A549 (cell line): ENCODE results near the gene ZNF394. TPM values are rescaled to one million over a fixed set of nuclear protein-coding genes. Genes with fewer than 3 reads are reported as not detected.

ENCODE experiments used
- ATAC-seq, 2 experiments: fragments of 200-7000 bp in 1 of 2; fragments of >200 bp in 1 of 2; cut with Nextera tagmentation in 1 of 2; cut with Tn5 transposase in 1 of 2; 3 replicates each; pipeline versions ENCODE4 v1.8.0 to v1.9.1; 2018 to 2020; ENCODE audit warnings: mild to moderate bottlenecking in 1 of 2, moderate library complexity in 1 of 2
- CTCF ChIA-PET: fragments of 300-600 bp; sonication (Branson Sonifier 250); formaldehyde crosslinking; extraction: SDS; loops from one replicate; lab custom pipeline; 2021; ENCODE audit warnings: antibody characterized with exemption, inconsistent platforms; lab: Yijun Ruan, JAX
- POLR2A ChIA-PET: fragments of 350-600 bp; formaldehyde crosslinking; extraction: SDS; loops from one replicate; lab custom pipeline; 2021; ENCODE audit warnings: antibody characterized with exemption, inconsistent platforms; lab: Yijun Ruan, JAX
- DNase-seq, 2 experiments: peaks; one replicate each; pipeline versions ENCODE4 v3.0.0 to v3.0.0-alpha.2; 2011 to 2016; ENCODE audit warnings: low read depth in 1 of 2, low spot score in 1 of 2
- FAIRE-seq: peaks from 2 replicates; lab custom pipeline; 2011; peaks lifted over from hg19 to GRCh38; lab: Jason Lieb, UNC
- H3K27ac ChIP-seq, 2 experiments: fragments of >200 bp; sonication (Bioruptor Twin); formaldehyde crosslinking; 3 replicates each; pipeline ENCODE4 v1.5.1; 2016 to 2017
- H3K4me1 ChIP-seq: fragments of >200 bp; sonication (Bioruptor Twin); formaldehyde crosslinking; 3 replicates; pipeline ENCODE4 v1.6.1; 2016
- H3K4me2 ChIP-seq: fragments of >200 bp; sonication (Bioruptor Twin); formaldehyde crosslinking; 3 replicates; pipeline ENCODE4 v1.6.1; 2016
- H3K4me3 ChIP-seq: fragments of >200 bp; sonication (Bioruptor Twin); formaldehyde crosslinking; 3 replicates; pipeline ENCODE4 v1.5.1; 2016
- H3K9me3 ChIP-seq: fragments of >200 bp; sonication (Bioruptor Twin); formaldehyde crosslinking; 3 replicates; pipeline ENCODE4 v1.6.1; 2016
- BCL3 ChIP-seq: fragments of >200 bp; sonication (Bioruptor Twin); formaldehyde crosslinking; IDR thresholded peaks from 3 replicates; pipeline ENCODE4 v1.6.1; 2016
- CHD4 ChIP-seq: fragments of 200-600 bp; sonication (generic); IDR thresholded peaks from 2 replicates; pipeline ENCODE4 v1.6.1; 2016; ENCODE audit warnings: antibody characterized with exemption, mild to moderate bottlenecking, borderline replicate concordance
- CTCF ChIP-seq: fragments of >200 bp; sonication (Bioruptor Twin); formaldehyde crosslinking; IDR thresholded peaks from 3 replicates; pipeline ENCODE4 v1.5.1; 2016
- ELK1 ChIP-seq: fragments of 150-350 bp; IDR thresholded peaks from 2 replicates; pipeline ENCODE4 v1.6.1; 2014; ENCODE audit warnings: low read depth, mild to moderate bottlenecking, low read length
- EP300 ChIP-seq, 2 experiments: fragments of >200 bp; sonication (Bioruptor Twin); formaldehyde crosslinking; IDR thresholded peaks; 2 replicates in 1 of 2; 3 replicates in 1 of 2; pipeline ENCODE4 v1.6.1; 2016 to 2017
- KDM1A ChIP-seq: fragments of 200-600 bp; sonication (generic); IDR thresholded peaks from 2 replicates; pipeline ENCODE4 v1.6.1; 2016; ENCODE audit warnings: low read depth, mild to moderate bottlenecking
- MAX ChIP-seq: IDR thresholded peaks from 2 replicates; pipeline ENCODE4 v1.6.1; 2012
- MYC ChIP-seq: IDR thresholded peaks from 2 replicates; pipeline ENCODE4 v1.6.1; 2012; ENCODE audit warnings: mild to moderate bottlenecking, inconsistent platforms, low read length, improper control_type of control experiment, borderline replicate concordance
- RARB ChIP-seq: fragments of 250-450 bp; sonication (Bioruptor Pico); IDR thresholded peaks from 2 replicates; pipeline ENCODE4 v1.8.0; 2021; ENCODE audit warnings: mild to moderate bottlenecking, moderate library complexity
- RCOR1 ChIP-seq: fragments of 150-350 bp; IDR thresholded peaks from 2 replicates; pipeline ENCODE4 v1.6.1; 2014; ENCODE audit warnings: antibody characterized with exemption, low read length, low read depth
- REST ChIP-seq: fragments of 200-600 bp; sonication (generic); IDR thresholded peaks from 2 replicates; pipeline ENCODE4 v1.6.1; 2016; ENCODE audit warnings: antibody characterized with exemption, mild to moderate bottlenecking, moderate library complexity
- RNF2 ChIP-seq: fragments of 200-600 bp; sonication (generic); IDR thresholded peaks from 2 replicates; pipeline ENCODE4 v1.6.1; 2016; ENCODE audit warnings: low read depth, mild to moderate bottlenecking, antibody characterized with exemption, moderate library complexity, borderline replicate concordance
- USF2 ChIP-seq: fragments of 450-650 bp; IDR thresholded peaks from 2 replicates; pipeline ENCODE4 v1.6.1; 2014; ENCODE audit warnings: antibody characterized with exemption
- WGBS: methylation state at CpG from one replicate; pipeline ENCODE4 v1.1.6; 2017; ENCODE audit errors: missing lambda C conversion rate; 5-methylcytosine and 5-hydroxymethylcytosine counted together
- polyA plus RNA-seq, 4 experiments: library from polyadenylated mRNA; depleted of rRNA in 3 of 4; stranded (reverse); fragments of >200 nt; fragmentation: RNase III in 1 of 4; extraction: RNeasy Plus Mini Kit Qiagen cat#74134 plus additional on column Dnase treatment in 1 of 4; gene quantifications; 2 replicates in 3 of 4; 3 replicates in 1 of 4; pipeline ENCODE4 v1.2.3, GENCODE V29; 2011 to 2017

ZNF394 gene
- polyA plus RNA-seq, 2 of the 4 experiments (the other 2 are of a cell fraction): 12.8 to 13.6 TPM

- no peak for TF ChIP-seq BCL3
- TF ChIP-seq RNF2: no peak
Observed at GRCh38 chr7:99459087-99459486, 41.0 kb downstream of the ZNF394 start (continued).

- 88% methylated on average over 19 of the region's 26 CpGs for WGBS
- ATAC-seq: no peak
Observed at GRCh38 chr7:99457650-99458493, 42.2 kb downstream of the ZNF394 start.

GRCh38 chr7:99457050-99457649, 42.9 kb downstream of the ZNF394 start:
- Histone ChIP-seq H3K4me3 (no peak overlapping the region), H3K4me2 (no peak overlapping the region), H3K9me3 (no peaks in the 10 kb centered on the region), H3K4me1 (no peaks in the 10 kb centered on the region), H3K27ac (no peak overlapping the region)
- DNase-seq (no peak), FAIRE-seq (no peak), ATAC-seq (no peak)
- POLR2A ChIA-PET: interaction anchor here (0.6 to 0.8 kb wide), 3 partner anchors 19 to 462 kb away, joined by 3 read pairs; partner anchors contain the start of genes CPSF4, PTCD1 and TRIM4
- 90% methylated on average over 5 of the region's 6 CpGs for WGBS
- CTCF ChIA-PET: interaction anchor here (12.6 kb wide), 1 partner anchor 10 kb away, joined by 92 read pairs; no protein-coding TSS in a partner anchor
- TF ChIP-seq KDM1A (no peak), EP300 (IDR thresholded peaks at IDR 0.05) (no peak), MYC (no peak), CHD4 (no peak), RARB (no peak), MAX (no peak), ELK1 (no peak), RCOR1 (no peak), REST (no peak)

More at GRCh38 chr7:99457650-99458493, 42.2 kb downstream of the ZNF394 start:
- ChIA-PET POLR2A (no interaction called here), CTCF (interaction anchor here (1.0 to 12.6 kb wide), 2 partner anchors 11 to 27 kb away, joined by 3 to 92 read pairs; no protein-coding TSS in a partner anchor)
- DNase-seq: no peak
- Histone ChIP-seq H3K4me2 (no peak overlapping the region), H3K27ac (no peak overlapping the region), H3K4me3 (no peak overlapping the region), H3K9me3 (no peaks in the 10 kb centered on the region), H3K4me1 (no peaks in the 10 kb centered on the region)
- no peak for FAIRE-seq
- no peak for TF ChIP-seq USF2
- 0 out of 3 replicates have a peak, but pooled peaks have one; percentile 11 for TF ChIP-seq BCL3
- TF ChIP-seq CTCF: no peak
